Measurements from ENCODE around the gene CACNA1C.

CACNA1C gene

GRCh38 chr12:2662524-2662923, 609.7 kb downstream of the CACNA1C start:
- DNase-seq, result no peak

GRCh38 chr12:2664721-2665577, 612.2 kb downstream of the CACNA1C start:
- no peak for DNase-seq

- DNase-seq, result no peak
These were observed 613.6 kb downstream of the CACNA1C start for GRCh38 chr12:2666411-2666810.

GRCh38 chr12:2666846-2667245, 614.1 kb downstream of the CACNA1C start:
- DNase-seq, result no peak

GRCh38 chr12:2667716-2668440, 615.1 kb downstream of the CACNA1C start:
- no peak for DNase-seq

- no peak for DNase-seq
These were observed 616.0 kb downstream of the CACNA1C start for GRCh38 chr12:2668816-2669215.

- no peak for DNase-seq
These were observed 616.8 kb downstream of the CACNA1C start for GRCh38 chr12:2669560-2669959.

- DNase-seq, result no peak
These were observed 620.1 kb downstream of the CACNA1C start for GRCh38 chr12:2672863-2673262.

GRCh38 chr12:2673966-2674810, 621.4 kb downstream of the CACNA1C start:
- no peak for DNase-seq

GRCh38 chr12:2675776-2676175, 623.0 kb downstream of the CACNA1C start:
- no peak for DNase-seq

- DNase-seq, result no peak
These were observed 624.5 kb downstream of the CACNA1C start for GRCh38 chr12:2677142-2677880.

GRCh38 chr12:2678426-2678825, 625.6 kb downstream of the CACNA1C start:
- no peak for DNase-seq

- no peak for DNase-seq
These were observed 626.5 kb downstream of the CACNA1C start for GRCh38 chr12:2679068-2679815.

- DNase-seq, result no peak
These were observed 627.3 kb downstream of the CACNA1C start for GRCh38 chr12:2679816-2680675.

- no peak for DNase-seq
These were observed 627.9 kb downstream of the CACNA1C start for GRCh38 chr12:2680676-2681039.

- no peak for DNase-seq
These were observed 628.8 kb downstream of the CACNA1C start for GRCh38 chr12:2681450-2682205.

- DNase-seq, result no peak
These were observed 629.8 kb downstream of the CACNA1C start for GRCh38 chr12:2682296-2683251.

GRCh38 chr12:2683283-2684025, 630.7 kb downstream of the CACNA1C start:
- no peak for DNase-seq

Measured in stimulated activated CD4-positive, alpha-beta T cell treated with anti-CD3 and anti-CD28 coated beads, Interleukin-4, amount 100 ng/mL, for 4 hours (primary cell).